Activated CD4-positive, alpha-beta T cell treated with anti-CD3 and anti-CD28 coated beads, Interleukin-2, amount 10 ng/mL, durations not matched to agents 24 days and 14 days (primary cell): ENCODE results near the gene MPO. TPM values are rescaled to one million over a fixed set of nuclear protein-coding genes. Genes with fewer than 3 reads are reported as not detected.

Experiments used
- DNase-seq: peaks from one replicate; pipeline ENCODE4 v3.0.0; 2022
- H3K27ac Mint-ChIP-seq: one replicate; pipeline ENCODE4 v1.8.0; 2022; ENCODE audit warnings: mild to moderate bottlenecking, mixed read lengths
- H3K27me3 Mint-ChIP-seq: one replicate; pipeline ENCODE4 v1.8.0; 2022; ENCODE audit warnings: mixed read lengths
- H3K36me3 Mint-ChIP-seq: one replicate; pipeline ENCODE4 v1.8.0; 2022; ENCODE audit warnings: low read depth, mild to moderate bottlenecking, mixed read lengths
- H3K4me1 Mint-ChIP-seq: one replicate; pipeline ENCODE4 v1.8.0; 2021; ENCODE audit warnings: mixed read lengths
- H3K4me3 Mint-ChIP-seq: one replicate; pipeline ENCODE4 v1.8.0; 2022; ENCODE audit warnings: mild to moderate bottlenecking, moderate library complexity, mixed read lengths
- H3K9me3 Mint-ChIP-seq: one replicate; pipeline ENCODE4 v1.8.0; 2021; ENCODE audit warnings: mixed read lengths
- intact Hi-C: fragments of 100-400 bp; cut with micrococcal nuclease; formaldehyde crosslinking; loops from one replicate; pipeline ENCODE4 v1.15.1; 2023
- total RNA-seq: library from RNA; stranded (reverse); gene quantifications from 2 replicates; pipeline ENCODE4 v1.2.3, GENCODE V29; 2022

MPO gene
- total RNA-seq, 1 donor from 2014 or later = not detected

DNA sequence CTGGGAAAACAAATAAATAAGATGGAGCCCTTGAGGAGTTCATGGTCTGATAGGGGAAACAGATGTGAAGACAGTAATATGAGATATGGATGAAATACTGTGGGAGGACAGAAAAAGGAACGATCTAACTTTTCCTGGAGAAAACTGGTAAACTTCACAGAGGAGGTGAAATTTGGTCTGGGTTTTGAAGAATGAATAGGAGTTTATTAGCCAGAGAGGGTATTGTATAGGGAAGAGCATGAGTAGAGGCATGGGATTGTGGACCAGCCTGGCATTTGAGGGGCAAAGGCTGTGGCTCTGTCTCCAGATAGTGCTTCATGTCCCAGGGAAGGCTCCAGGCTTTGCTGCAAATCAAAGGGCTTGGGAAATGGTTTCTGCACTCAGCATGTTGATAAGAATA is 40.7 kb downstream of the MPO start:
- Mint-ChIP-seq H3K4me3 (no peak overlapping the region), H3K4me1 (no peaks in the 10 kb centered on the region), H3K36me3 (no peaks in the 10 kb centered on the region), H3K27ac (no peak overlapping the region), H3K9me3 (no peaks in the 10 kb centered on the region), H3K27me3 (peaks cover 63% of the 10 kb centered on the region)
- intact Hi-C loops = no loop called here
- DNase-seq = no peak

DNA sequence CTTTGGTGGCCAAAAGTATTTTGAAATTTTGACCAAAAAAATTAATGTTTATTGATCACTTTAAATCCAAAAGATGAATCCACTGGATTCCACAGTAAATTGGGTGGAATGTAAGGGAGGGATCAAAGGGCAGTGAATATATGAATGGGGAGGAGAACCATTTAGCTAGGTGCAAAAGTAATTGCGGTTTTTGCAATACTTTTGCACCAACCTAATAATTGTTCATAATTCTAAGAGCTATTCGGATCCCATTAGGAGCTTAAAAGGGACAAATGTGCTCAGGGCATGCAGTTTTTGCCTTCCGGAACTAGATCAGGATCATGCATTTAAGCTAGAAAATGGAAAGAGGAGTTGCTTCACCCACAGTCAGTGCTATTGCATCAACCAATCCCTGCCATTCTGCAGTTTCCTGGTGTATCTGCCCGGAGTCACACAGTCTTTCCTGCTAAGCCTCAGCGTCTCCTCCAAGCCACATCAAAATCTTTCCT is 42.5 kb downstream of the MPO start, which contains the start of gene LPO:
Gene LPO (plus strand): TSS at position 438 of the 488 bp plus-strand sequence. CDS start 4,396 bp downstream, outside the sequence.
- peaks cover 61% of the 10 kb centered on the region for H3K27me3 Mint-ChIP-seq
- no peak for DNase-seq
- no peaks in the 10 kb centered on the region for H3K4me1 Mint-ChIP-seq
- no peaks in the 10 kb centered on the region for H3K9me3 Mint-ChIP-seq
- intact Hi-C loops = no loop called here
- no peak within 1 kb of the TSS for H3K4me3 Mint-ChIP-seq
- no peak within 1 kb of the TSS for H3K27ac Mint-ChIP-seq
- no peaks in the 10 kb centered on the region for H3K36me3 Mint-ChIP-seq

GRCh38 chr17:58236394-58236793 is 44.3 kb downstream of the MPO start:
- no peaks in the 10 kb centered on the region for H3K36me3 Mint-ChIP-seq
- intact Hi-C loops = no loop called here
- no peak overlapping the region for H3K27ac Mint-ChIP-seq
- DNase-seq = no peak
- peaks cover 60% of the 10 kb centered on the region for H3K27me3 Mint-ChIP-seq
- H3K9me3 Mint-ChIP-seq = no peaks in the 10 kb centered on the region
- H3K4me3 Mint-ChIP-seq = no peak overlapping the region
- H3K4me1 Mint-ChIP-seq = peaks cover 7% of the 10 kb centered on the region

GRCh38 chr17:58235821-58236220 is 44.9 kb downstream of the MPO start:
- Mint-ChIP-seq H3K4me1 (peaks cover 7% of the 10 kb centered on the region), H3K4me3 (no peak overlapping the region), H3K9me3 (no peaks in the 10 kb centered on the region), H3K27ac (no peak overlapping the region), H3K27me3 (peaks cover 58% of the 10 kb centered on the region), H3K36me3 (no peaks in the 10 kb centered on the region)
- no peak for DNase-seq
- intact Hi-C loops = no loop called here

GRCh38 chr17:58234512-58234911 is 46.2 kb downstream of the MPO start:
- intact Hi-C loops = no loop called here
- Mint-ChIP-seq H3K4me3 (no peak overlapping the region), H3K27me3 (peaks cover 54% of the 10 kb centered on the region)

DNA sequence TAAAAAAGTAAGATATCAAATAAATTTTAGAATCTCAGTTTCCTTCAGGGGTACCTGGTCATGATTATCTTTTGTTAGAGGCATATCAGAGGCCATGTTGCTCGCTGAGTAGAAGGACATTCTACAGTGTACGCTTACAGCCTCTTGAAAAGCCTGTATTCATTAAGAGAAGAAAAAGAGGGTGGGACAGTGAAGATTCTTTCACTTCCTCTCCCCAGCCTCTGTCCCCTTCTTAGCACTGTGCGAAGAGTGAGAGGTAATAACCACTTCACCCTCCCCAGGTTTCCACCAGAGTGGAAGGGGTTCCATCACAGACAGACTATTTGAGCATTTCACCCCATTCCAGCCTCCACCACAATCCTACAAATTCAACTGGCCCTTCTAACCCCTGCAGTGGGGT is 47.2 kb downstream of the MPO start:
- Mint-ChIP-seq H3K4me3 (no peak overlapping the region), H3K27ac (no peak overlapping the region), H3K36me3 (no peaks in the 10 kb centered on the region), H3K27me3 (peaks cover 52% of the 10 kb centered on the region), H3K4me1 (peaks cover 7% of the 10 kb centered on the region), H3K9me3 (no peaks in the 10 kb centered on the region)
- no peak for DNase-seq
- intact Hi-C loops = no loop called here

More at GRCh38 chr17:58234512-58234911, 46.2 kb downstream of the MPO start:
- H3K36me3 Mint-ChIP-seq = no peaks in the 10 kb centered on the region
- H3K9me3 Mint-ChIP-seq = no peaks in the 10 kb centered on the region
- H3K27ac Mint-ChIP-seq = no peak overlapping the region
- no peak for DNase-seq
- peaks cover 7% of the 10 kb centered on the region for H3K4me1 Mint-ChIP-seq

GRCh38 chr17:58232707-58233156 is 48.0 kb downstream of the MPO start:
- Mint-ChIP-seq H3K4me1 (peaks cover 7% of the 10 kb centered on the region), H3K36me3 (no peaks in the 10 kb centered on the region), H3K4me3 (no peak overlapping the region), H3K9me3 (no peaks in the 10 kb centered on the region), H3K27me3 (peaks cover 56% of the 10 kb centered on the region), H3K27ac (no peak overlapping the region)
- DNase-seq = no peak
- intact Hi-C loops = no loop called here

DNA sequence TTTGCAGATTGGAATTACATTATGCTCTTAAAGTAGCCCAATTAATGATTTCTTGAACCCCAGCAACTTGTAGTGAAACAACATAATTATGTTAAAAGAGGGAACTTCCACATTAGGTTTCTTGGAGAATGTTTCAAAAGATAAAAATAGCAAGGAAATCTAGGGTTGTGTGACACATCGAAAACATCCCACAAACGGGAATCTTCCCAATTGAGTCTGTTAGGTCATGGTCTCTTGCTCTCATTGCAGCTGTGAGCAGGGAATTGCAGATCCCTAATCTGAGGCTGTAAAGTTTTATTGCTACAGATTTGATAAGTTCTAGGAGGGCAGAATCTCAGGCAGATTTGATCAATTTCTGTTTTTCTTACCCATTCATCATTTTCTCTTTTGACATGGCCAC is 49.1 kb downstream of the MPO start:
- peak overlapping the region; percentile 27 for H3K27ac Mint-ChIP-seq
- no peaks in the 10 kb centered on the region for H3K36me3 Mint-ChIP-seq
- H3K4me3 Mint-ChIP-seq = no peak overlapping the region
- H3K4me1 Mint-ChIP-seq = peaks cover 7% of the 10 kb centered on the region
- no peak for DNase-seq
- intact Hi-C loops = no loop called here
- peaks cover 55% of the 10 kb centered on the region for H3K27me3 Mint-ChIP-seq
- no peaks in the 10 kb centered on the region for H3K9me3 Mint-ChIP-seq

DNA sequence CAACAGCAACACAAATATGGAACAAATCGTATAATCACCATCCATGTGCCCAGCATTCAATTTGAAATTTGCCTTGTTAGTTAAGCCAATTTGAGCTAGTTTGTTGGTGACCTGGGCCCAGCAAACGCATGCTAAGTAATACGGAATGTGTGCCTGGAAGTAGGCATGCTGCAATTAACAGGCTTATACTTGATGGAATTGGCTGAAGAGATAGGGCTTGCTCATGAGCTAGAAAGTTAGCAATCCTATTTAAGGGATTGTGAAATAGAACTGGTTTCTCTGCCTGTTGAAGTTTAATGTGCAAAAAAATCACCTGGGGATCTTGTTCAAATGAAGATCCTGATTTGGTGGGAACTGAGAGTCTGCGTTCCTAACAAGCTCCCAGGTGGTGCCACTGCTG is 50.9 kb downstream of the MPO start:
- Mint-ChIP-seq H3K4me1 (peaks cover 7% of the 10 kb centered on the region), H3K27me3 (peaks cover 46% of the 10 kb centered on the region), H3K9me3 (no peaks in the 10 kb centered on the region), H3K4me3 (no peak overlapping the region), H3K36me3 (no peaks in the 10 kb centered on the region), H3K27ac (no peak overlapping the region)
- intact Hi-C loops = no loop called here
- no peak for DNase-seq

- Mint-ChIP-seq H3K4me1 (peaks cover 10% of the 10 kb centered on the region), H3K27me3 (peaks cover 45% of the 10 kb centered on the region), H3K36me3 (no peaks in the 10 kb centered on the region), H3K9me3 (no peaks in the 10 kb centered on the region), H3K27ac (no peak overlapping the region), H3K4me3 (no peak overlapping the region)
- intact Hi-C loops = no loop called here
- no peak for DNase-seq
Observed at GRCh38 chr17:58229384-58229783, 51.4 kb downstream of the MPO start.

DNA sequence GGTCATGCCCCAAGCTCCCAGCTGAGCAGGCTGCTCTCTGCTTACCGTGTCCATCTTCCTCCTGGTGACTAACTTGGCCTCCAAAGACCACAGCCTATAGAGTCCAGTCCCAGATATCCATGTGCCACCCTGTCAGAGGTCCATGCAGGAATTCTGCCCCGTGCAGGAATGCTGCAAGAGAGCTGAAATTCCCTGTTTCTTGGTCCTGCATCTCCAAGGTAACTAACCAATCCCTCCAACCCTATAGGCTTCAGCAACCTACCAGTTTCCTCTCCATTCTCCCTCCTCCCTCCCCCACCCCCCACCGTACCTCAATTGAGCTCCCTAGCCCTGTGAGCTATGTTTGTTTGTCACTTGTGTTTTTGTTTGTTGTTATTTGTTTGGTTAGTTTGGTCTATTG is 52.1 kb downstream of the MPO start:
- intact Hi-C loops = no loop called here
- H3K4me3 Mint-ChIP-seq = no peak overlapping the region
- H3K36me3 Mint-ChIP-seq = no peaks in the 10 kb centered on the region
- no peak for DNase-seq
- peaks cover 13% of the 10 kb centered on the region for H3K4me1 Mint-ChIP-seq
- no peak overlapping the region for H3K27ac Mint-ChIP-seq
- peaks cover 46% of the 10 kb centered on the region for H3K27me3 Mint-ChIP-seq
- no peaks in the 10 kb centered on the region for H3K9me3 Mint-ChIP-seq

DNA sequence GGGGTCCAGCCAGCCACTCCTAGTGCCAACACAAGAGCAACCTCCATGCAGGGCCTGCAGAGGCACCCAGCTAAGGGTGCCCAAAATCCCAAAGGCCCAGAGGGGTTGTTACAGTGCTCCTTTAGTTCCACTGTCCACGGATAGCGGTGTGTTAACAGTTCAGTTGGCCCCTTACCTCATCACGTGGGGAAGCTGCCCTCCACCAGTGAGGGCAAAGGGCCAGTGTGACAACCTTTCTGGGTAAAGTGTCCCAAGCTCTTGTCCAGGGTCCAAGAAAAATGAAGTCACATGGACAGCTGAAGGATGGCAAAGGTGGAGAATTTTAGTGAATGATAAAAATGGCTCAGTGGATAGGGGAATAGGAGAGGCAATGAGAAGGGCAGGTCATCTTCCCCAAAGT is 53.0 kb downstream of the MPO start:
- intact Hi-C loops = no loop called here
- H3K27me3 Mint-ChIP-seq = peaks cover 47% of the 10 kb centered on the region
- H3K4me1 Mint-ChIP-seq = peaks cover 10% of the 10 kb centered on the region
- DNase-seq = no peak
- H3K4me3 Mint-ChIP-seq = no peak overlapping the region
- no peaks in the 10 kb centered on the region for H3K9me3 Mint-ChIP-seq
- no peak overlapping the region for H3K27ac Mint-ChIP-seq
- no peaks in the 10 kb centered on the region for H3K36me3 Mint-ChIP-seq

GRCh38 chr17:58224315-58224714 is 56.4 kb downstream of the MPO start:
- no peaks in the 10 kb centered on the region for H3K36me3 Mint-ChIP-seq
- H3K9me3 Mint-ChIP-seq = no peaks in the 10 kb centered on the region
- H3K27me3 Mint-ChIP-seq = peaks cover 37% of the 10 kb centered on the region
- no peak for DNase-seq
- H3K27ac Mint-ChIP-seq = no peak overlapping the region
- H3K4me1 Mint-ChIP-seq = peaks cover 12% of the 10 kb centered on the region
- H3K4me3 Mint-ChIP-seq = no peak overlapping the region
- intact Hi-C loops = no loop called here
